WTC11 (cell line): ENCODE results near the gene FOXS1. TPM values are rescaled to one million over a fixed set of nuclear protein-coding genes. Genes with fewer than 3 reads are reported as not detected.

ENCODE experiments used
- ATAC-seq: fragments of 200-7000 bp; cut with Tn5 transposase; 2 replicates; pipeline ENCODE4 v1.10.0; 2021; ENCODE audit warnings: mild to moderate bottlenecking, moderate library complexity
- CTCF ChIA-PET: fragments of 300-600 bp; sonication (Branson Sonifier 250); formaldehyde crosslinking; loops from one replicate; lab custom pipeline; 2021; ENCODE audit warnings: antibody characterized with exemption; lab: Charles Lee
- POLR2A ChIA-PET: fragments of 350-600 bp; sonication (Branson Sonifier 250); formaldehyde crosslinking; loops from one replicate; lab custom pipeline; 2021; ENCODE audit warnings: antibody characterized with exemption; lab: Charles Lee
- DNase-seq: peaks from one replicate; pipeline ENCODE4 v3.0.0; 2021; ENCODE audit warnings: low spot score
- H3K27ac Mint-ChIP-seq: 2 replicates; pipeline ENCODE4 v1.8.0; 2021; ENCODE audit warnings: mixed read lengths
- H3K27me3 Mint-ChIP-seq: 2 replicates; pipeline ENCODE4 v1.8.0; 2021; ENCODE audit warnings: low read depth, mild to moderate bottlenecking, moderate library complexity, mixed read lengths
- H3K36me3 Mint-ChIP-seq: 2 replicates; pipeline ENCODE4 v1.8.0; 2021; ENCODE audit warnings: mixed read lengths
- H3K4me1 Mint-ChIP-seq: 2 replicates; pipeline ENCODE4 v1.8.0; 2022; ENCODE audit warnings: mixed read lengths
- H3K4me3 Mint-ChIP-seq: 2 replicates; pipeline ENCODE4 v1.8.0; 2021; ENCODE audit warnings: mild to moderate bottlenecking, moderate library complexity, mixed read lengths
- H3K9me3 Mint-ChIP-seq: 2 replicates; pipeline ENCODE4 v1.8.0; 2021; ENCODE audit warnings: mixed read lengths
- FOXP4 ChIP-seq: sonication (generic); formaldehyde crosslinking; IDR thresholded peaks from 2 replicates; pipeline ENCODE4 v1.8.0; 2022; ENCODE audit warnings: mild to moderate bottlenecking, missing genetic modification reagents
- IRF1 ChIP-seq: sonication (generic); formaldehyde crosslinking; IDR thresholded peaks from 2 replicates; pipeline ENCODE4 v1.8.0; 2023; ENCODE audit warnings: missing genetic modification reagents
- PRRX2 ChIP-seq: fragments of 250-450 bp; sonication (Bioruptor Pico); IDR thresholded peaks from 2 replicates; pipeline ENCODE4 v1.8.0; 2021; ENCODE audit warnings: mild to moderate bottlenecking
- RORB ChIP-seq: fragments of 250-450 bp; sonication (Bioruptor Pico); IDR thresholded peaks from 2 replicates; pipeline ENCODE4 v1.9.0; 2021; ENCODE audit warnings: mild to moderate bottlenecking
- SMAD3 ChIP-seq: sonication (generic); formaldehyde crosslinking; IDR thresholded peaks from 2 replicates; pipeline ENCODE4 v1.8.0; 2022; ENCODE audit warnings: missing genetic modification reagents, mild to moderate bottlenecking, borderline replicate concordance
- ZMAT4 ChIP-seq: fragments of 250-450 bp; sonication (Bioruptor Pico); IDR thresholded peaks from 2 replicates; pipeline ENCODE4 v1.9.0; 2021; ENCODE audit warnings: mild to moderate bottlenecking
- ZNF232 ChIP-seq: sonication (generic); formaldehyde crosslinking; IDR thresholded peaks from 2 replicates; pipeline ENCODE4 v1.8.0; 2022; ENCODE audit warnings: mild to moderate bottlenecking, missing genetic modification reagents
- ZNF281 ChIP-seq: sonication (generic); formaldehyde crosslinking; IDR thresholded peaks from 2 replicates; pipeline ENCODE4 v1.8.0; 2023; ENCODE audit warnings: mild to moderate bottlenecking, missing genetic modification reagents
- ZNF532 ChIP-seq: fragments of 250-450 bp; sonication (Bioruptor Pico); IDR thresholded peaks from 2 replicates; pipeline ENCODE4 v1.9.0; 2021; ENCODE audit warnings: mild to moderate bottlenecking, borderline replicate concordance
- total RNA-seq: library from RNA; stranded (reverse); gene quantifications from 3 replicates; pipeline ENCODE4 v1.2.3, GENCODE V29; 2021

Gene FOXS1
- total RNA-seq, 1 experiment from 2014 or later: not detected

GRCh38 chr20:31877684-31878083 lies 32.3 kb upstream of the FOXS1 start:
- ChIA-PET POLR2A (no interaction called here), CTCF (no interaction called here)

More at GRCh38 chr20:31877684-31878083, 32.3 kb upstream of the FOXS1 start:
- Mint-ChIP-seq H3K9me3 (no peaks in the 10 kb centered on the region), H3K4me3 (no peak overlapping the region), H3K27me3 (peaks cover 28% of the 10 kb centered on the region), H3K27ac (no peak overlapping the region), H3K36me3 (no peaks in the 10 kb centered on the region), H3K4me1 (no peaks in the 10 kb centered on the region)
- ATAC-seq (no peak), DNase-seq (no peak)
- no peak for TF ChIP-seq IRF1
- no peak for TF ChIP-seq ZNF532 (CRISPR knock-in tag)
- TF ChIP-seq ZNF232: no peak
- TF ChIP-seq FOXP4: no peak
- no peak for TF ChIP-seq SMAD3 (CRISPR knock-in tag)
- no peak for TF ChIP-seq RORB
- TF ChIP-seq ZNF281 (CRISPR knock-in tag): no peak
- no peak for TF ChIP-seq PRRX2
- no peak for TF ChIP-seq ZMAT4 (CRISPR knock-in tag)
